Superior temporal gyrus (tissue), 1 donor: ENCODE measurements around the gene LMCD1.

Source experiments
- DNase-seq: peaks from one replicate; pipeline ENCODE4 v3.0.0-alpha.2; 2016; ENCODE audit errors: extremely low spot score

Gene LMCD1

DNA sequence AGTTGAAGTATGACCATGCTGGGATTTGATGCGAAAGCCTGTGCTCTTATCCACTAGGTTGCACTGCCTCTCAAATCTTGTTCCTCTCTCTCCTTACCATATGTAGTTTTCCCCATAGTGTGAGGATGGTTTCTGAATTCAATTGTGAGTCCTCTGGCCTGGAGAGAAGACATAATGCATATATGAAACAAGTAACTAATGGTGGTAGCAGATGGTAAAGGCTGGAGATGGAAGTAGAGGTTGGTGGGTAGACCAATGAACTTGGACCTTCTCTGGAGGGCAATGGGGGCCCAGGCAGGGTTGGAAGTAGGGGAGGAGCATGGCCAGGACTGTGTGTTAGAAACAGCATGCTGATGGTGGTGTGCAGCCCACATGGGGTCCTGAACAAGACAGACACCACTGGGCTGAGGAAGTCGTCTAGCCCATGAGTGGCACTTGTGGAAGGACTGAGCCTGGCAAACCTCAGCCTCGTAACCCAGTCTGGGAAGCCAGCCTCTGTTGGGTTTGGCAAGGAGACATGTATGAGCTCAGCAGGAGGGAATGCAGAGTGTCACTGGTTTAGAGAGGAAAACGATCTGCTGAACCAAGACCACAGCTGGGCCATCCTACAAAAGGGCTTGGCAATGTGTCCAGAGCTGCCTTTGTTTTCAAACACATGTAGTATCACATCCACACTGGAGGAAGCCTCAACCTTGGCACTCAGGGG, 18.5 kb upstream of the LMCD1 start:
- DNase-seq: peak; percentile 82

DNA sequence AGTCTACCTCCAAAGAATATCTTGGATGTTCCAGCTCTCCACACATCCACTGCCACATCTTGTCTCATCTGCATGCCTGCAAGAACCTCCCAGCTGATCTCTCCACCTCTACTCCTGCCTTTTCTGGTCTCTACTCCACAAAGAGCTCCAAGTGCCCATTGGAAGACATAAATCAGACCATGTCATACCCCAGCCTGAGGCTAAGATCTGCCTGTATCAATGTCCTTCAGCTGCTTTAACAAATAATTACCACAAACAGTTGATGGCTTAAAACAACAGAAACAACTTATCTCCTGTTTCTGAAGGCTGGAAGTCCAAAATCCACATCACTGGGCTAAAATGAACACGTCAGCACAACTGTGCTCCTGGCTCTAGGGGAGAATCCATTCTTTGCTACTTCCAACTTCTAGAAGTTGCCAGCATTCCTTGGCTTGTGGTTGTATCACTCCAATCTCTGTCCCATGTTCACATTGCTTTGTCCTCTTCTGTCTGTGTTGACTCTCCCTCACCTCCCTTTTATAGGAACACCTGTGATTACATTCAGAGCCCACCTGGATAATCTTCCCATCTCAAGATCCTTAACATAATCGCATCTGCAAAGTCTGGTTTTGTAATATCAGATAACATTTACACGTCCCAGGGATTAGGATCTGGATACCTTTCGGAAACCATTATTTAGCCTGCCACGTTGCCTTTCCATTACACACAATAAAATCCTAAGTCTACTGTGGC, 17.0 kb upstream of the LMCD1 start:
- no peak for DNase-seq

DNA sequence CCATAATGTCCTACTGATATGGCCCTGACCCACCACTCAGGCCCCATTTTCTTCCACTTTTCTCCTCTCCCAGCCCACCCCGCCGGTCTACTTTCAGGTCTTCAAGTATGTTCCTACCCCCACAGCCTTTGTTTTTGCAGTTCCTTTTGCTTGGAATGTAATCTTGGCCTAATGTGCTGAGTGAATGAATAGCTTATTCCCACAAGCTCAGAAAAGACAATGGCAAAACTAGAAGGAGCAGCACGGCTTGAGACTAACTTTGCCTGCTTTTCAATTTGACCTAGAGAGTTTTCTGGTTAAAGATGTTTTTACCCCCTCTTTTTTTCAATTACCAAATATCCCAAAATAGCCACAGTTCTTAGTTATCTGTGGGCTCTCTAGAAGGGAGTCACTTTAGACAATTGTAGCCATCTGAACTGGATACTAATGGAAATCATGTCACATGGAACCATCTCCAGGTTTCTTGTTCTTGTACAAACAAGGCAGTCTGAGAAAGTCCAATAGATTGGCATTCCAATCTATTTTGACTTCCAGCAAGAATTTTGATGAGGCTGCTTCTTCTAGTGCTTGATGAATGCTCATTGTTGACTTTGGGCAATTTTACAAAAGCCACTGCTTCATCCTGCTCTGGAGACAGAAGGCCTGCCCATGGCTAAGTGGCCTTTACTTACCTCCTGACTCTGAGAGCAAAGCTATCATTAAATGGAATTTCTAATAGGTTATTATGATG, 16.3 kb upstream of the LMCD1 start:
- no peak for DNase-seq

DNA sequence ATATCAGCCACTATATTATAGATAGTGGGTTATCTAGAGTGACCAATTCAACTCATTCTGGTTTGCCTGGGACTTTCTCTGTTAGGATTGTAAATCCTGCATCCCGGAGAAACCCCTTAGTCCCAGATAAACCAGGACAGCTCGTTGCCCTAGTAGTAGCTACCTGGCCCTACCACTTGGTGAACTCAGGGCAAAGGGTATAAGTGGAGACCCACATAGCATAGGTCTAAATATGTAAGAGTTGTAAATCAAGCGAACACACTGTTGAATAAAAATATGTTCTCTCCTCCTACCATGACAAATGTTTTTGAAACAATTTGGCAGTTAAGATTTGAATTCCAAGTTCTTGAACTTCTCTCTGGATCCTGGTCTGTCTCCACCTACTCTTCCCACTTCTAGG, 15.7 kb upstream of the LMCD1 start:
- DNase-seq: no peak

DNA sequence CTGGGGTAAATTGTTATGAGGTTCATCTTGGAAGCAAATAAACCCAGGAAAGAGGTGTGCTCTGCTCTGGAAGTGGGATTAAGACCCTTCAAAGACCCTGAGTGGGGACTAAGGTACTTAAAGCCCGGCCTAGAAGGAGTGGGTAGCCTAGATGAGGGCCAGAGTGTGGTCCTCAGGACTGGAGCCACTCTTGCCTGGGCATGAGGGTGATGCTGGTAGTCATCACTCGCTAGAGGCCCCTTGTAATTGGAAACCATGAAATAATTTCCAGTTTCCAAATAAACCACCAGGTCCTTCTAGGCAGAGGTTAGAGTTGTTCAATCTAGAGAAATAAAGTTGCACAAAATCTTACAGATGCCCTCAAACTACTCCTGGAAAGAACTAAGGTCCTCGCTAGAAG, 15.2 kb upstream of the LMCD1 start:
- no peak for DNase-seq

DNA sequence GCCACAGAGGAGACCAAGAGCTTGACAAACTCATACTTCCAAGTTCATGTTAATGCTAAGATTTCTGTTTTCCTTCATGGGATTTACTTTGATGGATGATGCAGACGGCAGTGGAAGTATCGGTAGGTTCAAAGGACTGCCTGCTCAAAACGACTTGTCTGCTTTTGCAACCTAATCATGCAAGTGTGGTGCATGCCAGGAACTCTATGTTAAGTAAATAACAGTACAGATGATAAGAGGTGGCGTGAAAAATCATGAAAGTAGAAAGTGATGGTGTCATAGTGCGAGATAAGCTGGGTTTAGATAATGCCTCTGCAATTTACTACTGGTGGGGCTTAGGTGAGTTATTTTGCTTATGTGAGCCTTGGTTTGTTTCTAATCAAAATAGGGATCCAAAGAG, 14.7 kb upstream of the LMCD1 start:
- no peak for DNase-seq

DNA sequence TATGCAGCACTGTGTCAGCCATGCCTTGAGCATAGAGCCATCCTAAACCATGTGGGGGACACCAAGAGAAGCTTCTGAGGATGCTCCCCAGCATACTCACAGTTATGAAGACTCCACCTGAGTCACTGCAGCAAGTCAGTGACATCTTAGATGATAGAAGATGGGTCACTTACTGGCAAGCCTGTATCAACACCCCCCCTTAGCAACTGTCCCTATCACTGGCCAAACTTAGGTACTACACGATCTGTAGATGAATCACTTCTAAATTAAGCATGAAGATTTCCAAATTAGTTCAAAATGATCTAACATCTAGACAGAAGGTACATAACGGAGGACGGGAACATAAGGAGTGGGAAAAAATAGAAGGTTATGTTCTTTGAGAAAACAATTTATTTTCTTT, 13.2 kb upstream of the LMCD1 start:
- DNase-seq: peak; percentile 61

DNA sequence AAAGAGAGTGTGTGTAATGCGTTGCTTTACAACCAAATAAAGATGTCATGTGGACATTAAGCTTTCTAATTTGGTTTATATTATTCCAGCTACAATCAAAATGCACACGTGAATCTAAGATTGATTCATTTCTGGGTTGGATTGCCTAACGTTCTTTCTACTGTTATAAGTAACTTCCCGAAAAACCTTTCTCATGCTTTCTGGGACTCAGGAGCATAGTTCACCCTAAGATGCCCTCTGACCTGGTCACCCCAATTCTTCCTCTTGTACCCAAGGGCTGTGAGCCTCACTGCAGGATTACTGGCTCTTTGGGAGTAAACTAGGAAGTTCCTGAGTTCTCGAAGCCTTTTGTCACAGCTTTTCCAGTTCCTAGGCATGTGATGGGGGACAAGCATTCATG, 12.7 kb upstream of the LMCD1 start:
- DNase-seq: no peak

DNA sequence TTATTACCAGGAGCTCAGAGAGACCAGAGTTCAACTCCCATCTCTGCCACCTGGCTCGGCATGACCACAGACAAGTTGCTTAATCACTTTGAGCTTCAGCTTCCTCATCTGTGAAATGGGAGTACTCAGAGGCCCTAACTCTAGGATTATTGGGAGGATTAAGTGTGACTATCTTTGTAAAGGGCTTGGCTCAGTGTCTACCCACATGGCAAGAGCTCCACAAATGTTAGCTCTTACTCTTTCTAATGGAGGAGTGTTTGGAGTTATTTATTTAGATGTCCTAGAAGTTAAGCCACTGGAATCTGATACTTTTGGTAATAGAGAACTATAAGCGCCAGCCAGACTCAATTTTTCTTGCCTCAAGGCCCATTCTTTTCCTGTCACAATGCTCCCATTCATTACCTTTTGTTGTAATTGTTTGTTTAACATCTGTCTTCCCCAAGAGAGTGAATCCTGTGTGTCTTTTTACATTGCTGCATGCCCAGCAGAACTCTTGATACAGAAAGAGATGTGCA, 12.3 kb upstream of the LMCD1 start:
- no peak for DNase-seq

DNA sequence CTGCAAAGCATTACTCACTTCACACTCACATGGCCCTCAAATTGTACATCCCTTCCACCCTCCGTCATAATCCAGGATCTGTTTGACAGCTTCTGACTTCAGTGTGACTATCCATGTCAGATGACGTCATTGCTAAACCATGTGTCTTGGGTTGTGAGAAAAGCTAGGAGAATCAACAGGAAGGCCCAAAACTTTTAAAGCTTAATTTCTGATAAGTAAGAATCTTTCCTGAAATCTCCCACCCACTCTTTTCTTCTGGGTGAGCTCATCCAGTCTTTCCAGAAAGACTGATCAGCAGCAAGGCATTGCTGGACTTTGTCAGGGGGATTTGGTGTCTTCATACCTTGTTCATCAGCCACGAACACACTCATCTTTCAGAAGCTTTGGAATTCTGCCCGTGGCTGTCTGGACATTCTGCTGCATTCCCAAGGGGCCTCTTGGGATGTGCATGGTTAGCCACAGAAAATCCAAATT, 11.5 kb upstream of the LMCD1 start:
- no peak for DNase-seq

DNA sequence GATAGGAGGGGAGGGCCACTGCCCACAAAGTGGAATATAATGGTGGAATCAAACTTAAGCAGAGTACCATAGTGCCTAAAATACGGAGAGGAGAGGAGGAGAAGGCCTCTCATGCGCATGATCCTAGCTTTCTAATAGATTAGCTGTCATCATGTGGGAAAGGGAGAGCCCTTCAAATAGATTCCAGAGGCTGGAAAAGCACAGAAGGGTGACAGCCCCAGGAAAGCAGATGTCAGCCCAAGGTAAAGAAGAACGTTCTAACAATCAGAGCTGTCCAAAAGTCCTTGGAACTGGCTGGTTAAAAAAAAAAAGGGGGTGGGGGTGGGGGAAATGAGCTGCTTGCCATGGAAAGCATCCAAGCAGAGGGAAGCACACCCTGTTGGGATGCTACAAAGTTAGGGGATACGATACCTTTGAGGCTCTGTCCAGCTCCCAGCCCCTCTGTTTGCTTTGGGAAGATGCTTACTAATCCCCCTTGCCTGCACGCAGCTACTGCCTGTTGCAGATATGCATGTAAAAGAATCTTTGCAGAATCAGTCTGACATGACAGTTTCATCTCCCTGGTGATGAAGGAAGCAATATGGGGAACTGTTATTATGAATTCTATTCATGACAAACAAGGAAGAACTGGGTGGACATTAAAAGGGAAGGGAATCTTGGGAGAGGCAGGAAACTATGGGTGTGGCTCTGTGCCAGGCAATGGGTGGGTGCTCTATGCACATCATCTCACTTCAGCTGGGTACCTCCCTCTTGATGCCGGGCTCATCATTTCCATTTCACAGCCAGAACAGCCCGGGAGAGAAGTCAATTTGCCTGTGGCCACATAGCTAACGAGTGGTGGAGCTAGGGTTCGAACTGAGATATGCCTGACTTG, 10.1 kb upstream of the LMCD1 start:
- no peak for DNase-seq

DNA sequence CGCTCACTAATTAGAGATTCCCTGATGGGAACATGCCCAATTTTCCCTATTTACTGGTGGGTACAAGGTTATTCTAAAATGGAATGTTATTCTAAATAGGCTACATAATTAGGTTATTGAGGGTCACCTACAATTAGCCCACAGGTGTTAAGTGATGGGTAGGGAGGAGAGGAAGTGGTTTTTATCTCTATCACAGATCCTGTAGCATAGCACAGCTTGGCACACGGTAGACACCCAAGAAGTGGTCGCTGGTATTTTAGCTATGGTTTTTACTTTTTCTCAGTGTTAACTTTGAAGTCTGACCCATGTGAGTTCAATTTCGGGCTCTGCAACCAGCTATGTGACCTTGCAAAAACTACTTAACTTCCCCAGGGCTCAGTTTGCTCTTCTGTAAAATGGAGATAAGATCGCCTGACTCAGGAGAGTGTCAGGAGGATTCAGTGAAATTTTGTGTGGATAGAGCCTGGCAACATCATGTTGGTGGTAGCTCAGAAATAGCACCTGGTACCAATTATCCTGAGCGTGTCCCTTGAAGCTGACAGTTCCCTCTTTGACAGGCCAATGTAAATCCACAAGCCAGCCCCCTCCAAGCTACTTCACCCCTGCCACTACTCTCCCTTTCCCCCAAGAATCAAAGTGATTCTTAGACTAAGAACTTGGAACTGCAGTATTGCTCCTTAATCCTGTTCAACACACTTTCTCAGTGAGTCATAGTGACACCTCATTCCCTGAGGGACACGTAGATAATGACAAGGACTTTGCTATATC, 8.7 kb upstream of the LMCD1 start:
- no peak for DNase-seq

DNA sequence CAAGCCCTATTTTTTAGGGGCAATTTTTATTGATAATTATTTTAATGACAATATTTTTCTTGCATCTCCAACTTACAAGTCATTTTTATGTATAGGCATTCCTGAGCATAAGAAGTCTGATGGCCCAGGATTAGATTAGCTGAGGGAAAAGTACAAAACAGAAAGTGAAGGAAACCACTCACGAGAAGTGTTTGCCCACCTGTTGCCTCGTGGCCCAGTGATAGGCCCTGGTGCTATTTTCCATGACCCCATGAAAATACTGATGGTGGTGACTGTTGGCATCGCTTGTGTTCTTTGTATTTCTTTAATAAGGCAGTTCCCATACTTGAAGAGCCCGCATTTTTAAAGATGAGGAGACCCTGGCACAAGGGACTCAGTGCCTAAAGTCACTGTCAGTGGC, 7.9 kb upstream of the LMCD1 start:
- DNase-seq: no peak

DNA sequence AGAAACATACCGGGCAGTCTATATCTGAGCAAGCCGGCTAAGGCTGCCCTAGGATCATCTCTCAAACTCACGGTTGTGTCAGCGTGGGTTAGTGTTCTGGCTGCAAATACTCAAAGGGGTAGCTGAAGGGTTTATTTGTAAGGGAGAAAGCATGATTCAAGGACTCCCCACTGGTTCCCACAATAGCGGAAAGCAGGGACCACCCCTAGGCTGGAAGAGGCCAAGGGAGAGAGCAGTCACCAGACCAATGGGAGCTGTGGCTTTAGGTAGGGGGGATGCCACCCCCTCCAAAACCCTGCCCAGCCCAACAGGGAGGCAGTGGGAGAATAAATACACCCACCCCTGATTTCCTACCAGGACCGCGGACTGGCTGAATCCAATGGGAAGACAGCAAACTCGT, 7.3 kb upstream of the LMCD1 start:
- no peak for DNase-seq

DNA sequence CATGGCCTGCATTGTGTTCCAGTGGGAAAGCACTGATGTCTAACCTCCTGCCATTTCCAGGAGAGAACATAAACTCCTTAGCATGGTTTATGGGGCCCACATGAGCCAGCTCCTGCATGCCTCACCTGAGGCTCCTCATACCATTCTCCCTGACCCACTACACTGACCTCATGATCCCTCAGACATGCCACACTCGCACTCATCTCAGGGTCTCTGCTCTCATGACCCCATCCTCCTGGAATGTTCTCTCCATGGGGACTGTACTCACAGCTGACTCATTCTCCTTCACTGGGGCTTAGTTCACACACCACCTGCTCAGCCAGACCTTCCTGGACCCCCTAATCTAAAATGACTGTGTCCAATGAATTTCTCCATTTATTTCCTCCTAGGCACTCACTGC, 4.0 kb upstream of the LMCD1 start:
- DNase-seq: no peak

DNA sequence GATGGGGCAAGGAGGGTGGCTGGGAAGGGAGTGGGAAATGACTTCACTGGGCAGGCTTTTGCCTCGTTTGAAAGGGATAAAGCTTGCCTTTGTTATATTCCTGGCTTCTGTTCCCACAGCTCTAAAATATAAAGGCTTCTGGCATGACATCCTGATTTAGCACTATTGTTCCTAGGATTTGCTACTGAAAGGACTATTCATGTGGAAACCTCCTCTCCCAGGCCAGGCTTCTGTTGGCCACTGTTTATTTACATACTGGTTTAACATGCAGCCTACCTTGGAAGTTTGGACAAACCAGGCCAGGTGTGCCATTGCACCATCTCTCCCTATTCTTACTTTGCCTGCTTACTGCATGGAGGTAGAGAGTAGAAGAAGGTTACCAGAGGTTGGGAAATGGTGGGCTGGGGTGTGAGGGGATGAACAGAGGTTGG, 2.4 kb upstream of the LMCD1 start:
- peak; percentile 98 for DNase-seq

DNA sequence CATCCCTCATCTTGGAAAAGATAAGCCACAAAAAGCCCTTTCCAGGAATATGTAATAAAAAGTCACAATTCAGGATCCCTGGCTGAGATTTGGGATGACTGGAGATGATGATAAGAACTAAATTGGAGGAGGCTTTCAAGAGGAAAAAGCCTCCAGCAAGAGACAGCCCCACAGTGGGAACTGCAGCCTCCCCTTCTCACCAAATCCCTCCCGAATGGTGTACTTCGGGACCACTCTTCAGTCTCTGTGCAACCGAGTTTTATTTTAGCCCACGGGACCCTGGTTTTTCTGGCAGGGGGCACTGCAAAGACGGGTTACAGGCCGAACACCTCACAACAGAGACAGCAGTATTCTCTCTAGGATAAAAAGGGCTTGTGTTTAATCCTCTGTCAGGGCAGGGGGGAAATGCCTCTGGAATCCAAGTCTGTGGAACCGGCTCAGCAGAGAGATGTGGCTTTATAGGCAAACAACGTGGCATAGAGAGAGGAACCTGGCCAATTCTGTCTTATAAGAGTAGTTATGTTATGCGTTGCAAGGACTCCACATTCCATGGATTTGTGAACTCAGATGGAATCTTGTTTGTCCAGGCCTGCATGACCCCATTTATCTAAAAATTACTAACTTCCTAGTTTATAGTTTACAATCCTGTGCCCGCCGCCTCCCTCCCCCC, 1.2 kb upstream of the LMCD1 start:
- DNase-seq: peak; percentile 84

DNA sequence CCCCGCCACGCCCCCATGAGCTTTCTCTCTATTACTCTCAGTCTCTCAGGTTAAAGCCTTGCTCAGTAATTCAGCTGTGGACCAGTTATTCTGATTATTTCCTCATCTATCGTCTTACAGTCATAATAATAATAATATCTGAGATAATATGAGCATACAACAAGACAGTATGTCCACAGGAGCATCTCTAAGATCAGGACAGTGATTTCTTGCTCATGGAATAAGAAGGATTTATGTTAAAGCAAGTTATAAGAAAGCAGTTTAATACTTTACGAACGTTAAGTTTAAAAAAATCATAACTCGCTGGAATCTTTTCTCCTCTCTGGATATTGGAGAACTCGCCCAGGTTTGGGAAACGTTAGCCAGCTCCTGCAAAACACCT, 643 bp upstream of the LMCD1 start:
- DNase-seq: peak; percentile 72

DNA sequence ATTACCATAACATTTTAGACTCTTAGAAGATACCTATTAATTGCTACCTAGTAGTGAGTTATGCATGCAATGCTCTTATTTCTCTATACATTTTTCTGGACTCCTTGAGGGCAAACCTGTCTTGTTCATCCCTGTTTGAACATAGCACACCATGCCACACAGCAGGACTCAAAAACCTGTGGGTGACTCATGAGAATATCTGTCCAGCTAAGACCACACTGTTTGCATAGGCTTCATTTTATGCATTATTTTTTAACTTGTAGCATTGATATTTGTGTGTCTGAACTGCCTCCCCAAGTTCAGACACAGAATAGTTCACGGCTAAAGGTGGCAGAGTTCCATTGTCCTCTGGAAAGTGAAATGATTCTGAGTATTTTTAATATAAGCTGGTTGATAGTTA, 1.8 kb downstream of the LMCD1 start:
- DNase-seq: no peak

DNA sequence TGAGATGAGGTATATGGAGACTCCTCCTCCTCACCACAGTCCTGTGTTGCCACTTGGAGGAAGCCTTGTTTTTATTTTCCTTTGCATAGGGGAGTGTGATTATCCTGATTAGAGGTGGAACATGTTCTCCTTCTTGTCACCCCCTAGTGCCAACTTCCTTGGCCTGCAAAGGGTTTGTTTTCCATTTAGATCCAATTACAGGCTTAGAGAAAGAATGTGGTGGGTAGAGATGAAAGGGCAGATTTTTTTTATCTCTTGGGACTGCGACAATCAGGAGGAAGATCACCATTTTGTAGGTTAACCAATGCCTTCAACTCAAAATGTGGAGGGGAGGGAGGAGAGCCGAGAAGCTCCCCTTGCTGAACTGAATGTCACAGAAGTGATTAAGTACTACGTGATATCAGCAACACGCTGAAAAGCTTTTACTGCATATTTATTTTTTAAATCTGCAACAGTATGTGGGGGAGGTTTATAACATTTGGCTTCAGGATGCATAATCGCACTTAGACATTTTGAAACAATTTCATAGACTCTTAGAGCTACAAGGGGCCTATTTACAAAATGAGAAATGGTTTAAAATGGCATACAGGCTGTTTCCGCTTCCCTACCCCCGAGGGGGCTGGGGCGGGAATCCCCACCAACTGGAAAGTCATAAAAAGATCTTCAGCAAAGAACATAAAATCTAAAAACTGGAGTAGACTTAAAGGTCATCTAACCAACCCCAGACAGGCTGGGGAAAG, 2.4 kb downstream of the LMCD1 start:
- DNase-seq: no peak
